SK-N-MC (cell line): ENCODE results near the gene TPPP.

Experiments used
- EZH2 ChIP-seq: fragments of 200-600 bp; sonication (generic); IDR thresholded peaks from one replicate; pipeline ENCODE4 v1.6.1; 2017; ENCODE audit warnings: antibody characterized with exemption
- POLR2AphosphoS5 ChIP-seq: IDR thresholded peaks from 2 replicates; pipeline ENCODE4 v1.6.1; 2012; ENCODE audit warnings: mild to moderate bottlenecking, low read depth, low read length, borderline replicate concordance

GRCh38 chr5:684751-685216 is 8.4 kb downstream of the TPPP start:
- TF ChIP-seq POLR2AphosphoS5: no peak
- no peak for TF ChIP-seq EZH2
